Fibroblast of skin of right biceps (primary cell): Measurements from ENCODE around the gene NMRAL1.

ENCODE experiments used
- DNase-seq: peaks from one replicate; pipeline ENCODE4 v3.0.0-alpha.2; 2013

NMRAL1 gene

GRCh38 chr16:4501071-4501478 is 26.6 kb upstream of the NMRAL1 start:
- DNase-seq: no peak

- DNase-seq: peak; percentile 81
Observed at GRCh38 chr16:4500272-4500671, 25.8 kb upstream of the NMRAL1 start.

GRCh38 chr16:4499196-4499555 is 24.8 kb upstream of the NMRAL1 start:
- DNase-seq: no peak

- DNase-seq: no peak
Observed at GRCh38 chr16:4498546-4499195, 24.2 kb upstream of the NMRAL1 start.

- peak; percentile 74 for DNase-seq
Observed at GRCh38 chr16:4496305-4496704, 21.9 kb upstream of the NMRAL1 start.

- no peak for DNase-seq
Observed at GRCh38 chr16:4495766-4496165, 21.3 kb upstream of the NMRAL1 start.

- DNase-seq: peak; percentile 88
Observed at GRCh38 chr16:4494746-4495490, 20.5 kb upstream of the NMRAL1 start.

GRCh38 chr16:4491898-4492297 is 17.5 kb upstream of the NMRAL1 start:
- DNase-seq: no peak

- DNase-seq: peak; percentile 92
Observed at GRCh38 chr16:4489030-4489429, 14.6 kb upstream of the NMRAL1 start.

- peak; percentile 49 for DNase-seq
Observed at GRCh38 chr16:4488499-4488967, 14.1 kb upstream of the NMRAL1 start.

- peak; percentile 74 for DNase-seq
Observed at GRCh38 chr16:4487955-4488498, 13.6 kb upstream of the NMRAL1 start.

- DNase-seq: no peak
Observed at GRCh38 chr16:4486126-4486893, 11.9 kb upstream of the NMRAL1 start.

GRCh38 chr16:4481963-4482362 is 7.5 kb upstream of the NMRAL1 start:
- DNase-seq: no peak

- no peak for DNase-seq
Observed at GRCh38 chr16:4481526-4481925, 7.1 kb upstream of the NMRAL1 start.

- peak; percentile 41 for DNase-seq
Observed at GRCh38 chr16:4477966-4478365, 3.5 kb upstream of the NMRAL1 start.

- peak; percentile 92 for DNase-seq
Observed at GRCh38 chr16:4475880-4476788, 1.7 kb upstream of the NMRAL1 start, which contains the start of gene HMOX2. Gene HMOX2 (plus strand): TSS chr16:4476398. CDS start chr16:4505525, 29,127 bp downstream.

- DNase-seq: no peak
Observed at GRCh38 chr16:4472880-4473279, 1.5 kb downstream of the NMRAL1 start.

- no peak for DNase-seq
Observed at GRCh38 chr16:4471869-4472268, 2.6 kb downstream of the NMRAL1 start.

GRCh38 chr16:4468972-4469371 is 5.5 kb downstream of the NMRAL1 start:
- DNase-seq: no peak

- DNase-seq: no peak
Observed at GRCh38 chr16:4467916-4468315, 6.5 kb downstream of the NMRAL1 start.

GRCh38 chr16:4465977-4466779 is 8.2 kb downstream of the NMRAL1 start:
- no peak for DNase-seq
